Measurements from ENCODE around the gene NOC3L. TPM values are rescaled to one million over a fixed set of nuclear protein-coding genes. Genes with fewer than 3 reads are reported as not detected.

NOC3L gene
- total and polyA plus RNA-seq, 4 donors: 3.6 to 14.7 (median 7.2) TPM

DNA sequence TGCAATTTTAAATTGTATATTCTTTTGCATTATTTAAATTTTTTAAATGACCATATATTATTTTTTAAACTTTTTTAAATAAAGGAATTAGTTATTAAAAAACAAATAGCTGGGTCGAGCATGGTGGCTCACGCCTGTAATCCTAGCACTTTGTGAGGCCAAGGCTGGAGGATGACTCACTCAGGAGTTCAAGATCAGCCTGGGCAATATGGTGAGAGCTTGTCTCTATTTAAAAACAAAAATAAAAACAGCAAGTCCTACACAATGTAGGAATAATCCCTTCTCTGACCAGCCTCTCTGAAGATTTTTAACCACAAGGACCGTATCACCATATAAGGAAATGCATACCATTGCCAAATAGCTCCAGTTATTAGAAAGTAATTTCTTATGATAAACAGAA lies 19.6 kb downstream of the NOC3L start:
- Histone ChIP-seq H3K27me3 (ENCODE audit: control insufficient read depth in 4 of 4, insufficient read depth in 4 of 4, low read length in 3 of 4) (no peaks in the 10 kb centered on the region), H3K9ac (ENCODE audit: low read depth in 1 of 2, low read length in 2 of 2) (no peak overlapping the region), H3K9me3 (ENCODE audit: control insufficient read depth in 4 of 4, low read length in 3 of 4) (no peaks in the 10 kb centered on the region), H3K36me3 (ENCODE audit: control insufficient read depth in 4 of 4, insufficient read depth in 3 of 4, low read depth in 1 of 4, low read length in 3 of 4) (peaks cover 5 to 52% (median 33%) of the 10 kb centered on the region in 4 donors), H3K27ac (ENCODE audit: low read depth in 1 of 2, low read length in 2 of 2) (no peak overlapping the region), H3K4me3 (ENCODE audit: low read depth in 1 of 3, low read length in 3 of 3) (no peak overlapping the region), H3K4me1 (ENCODE audit: control insufficient read depth in 4 of 4, insufficient read depth in 4 of 4, low read length in 3 of 4) (no peaks in the 10 kb centered on the region)
- WGBS: 91% methylated on average over 3 of the region's 3 CpGs
- TF ChIP-seq, protein P1, sequence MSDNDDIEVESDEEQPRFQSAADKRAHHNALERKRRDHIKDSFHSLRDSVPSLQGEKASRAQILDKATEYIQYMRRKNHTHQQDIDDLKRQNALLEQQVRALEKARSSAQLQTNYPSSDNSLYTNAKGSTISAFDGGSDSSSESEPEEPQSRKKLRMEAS (IDR thresholded peaks at IDR 0.05): no peak
- TF ChIP-seq RXRA (IDR thresholded peaks at IDR 0.05): no peak
- no peak for TF ChIP-seq HNF4A (conservative IDR thresholded peaks at IDR 0.05)
- no peak for TF ChIP-seq HNF4G (IDR thresholded peaks at IDR 0.05)
- no peak for TF ChIP-seq GABPA (IDR thresholded peaks at IDR 0.05 in 1 of 2, conservative IDR thresholded peaks at IDR 0.05 in 1 of 2)
- TF ChIP-seq, protein P2, sequence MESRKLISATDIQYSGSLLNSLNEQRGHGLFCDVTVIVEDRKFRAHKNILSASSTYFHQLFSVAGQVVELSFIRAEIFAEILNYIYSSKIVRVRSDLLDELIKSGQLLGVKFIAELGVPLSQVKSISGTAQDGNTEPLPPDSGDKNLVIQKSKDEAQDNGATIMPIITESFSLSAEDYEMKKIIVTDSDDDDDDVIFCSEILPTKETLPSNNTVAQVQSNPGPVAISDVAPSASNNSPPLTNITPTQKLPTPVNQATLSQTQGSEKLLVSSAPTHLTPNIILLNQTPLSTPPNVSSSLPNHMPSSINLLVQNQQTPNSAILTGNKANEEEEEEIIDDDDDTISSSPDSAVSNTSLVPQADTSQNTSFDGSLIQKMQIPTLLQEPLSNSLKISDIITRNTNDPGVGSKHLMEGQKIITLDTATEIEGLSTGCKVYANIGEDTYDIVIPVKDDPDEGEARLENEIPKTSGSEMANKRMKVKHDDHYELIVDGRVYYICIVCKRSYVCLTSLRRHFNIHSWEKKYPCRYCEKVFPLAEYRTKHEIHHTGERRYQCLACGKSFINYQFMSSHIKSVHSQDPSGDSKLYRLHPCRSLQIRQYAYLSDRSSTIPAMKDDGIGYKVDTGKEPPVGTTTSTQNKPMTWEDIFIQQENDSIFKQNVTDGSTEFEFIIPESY (IDR thresholded peaks at IDR 0.05): no peak
- TF ChIP-seq, protein P3, sequence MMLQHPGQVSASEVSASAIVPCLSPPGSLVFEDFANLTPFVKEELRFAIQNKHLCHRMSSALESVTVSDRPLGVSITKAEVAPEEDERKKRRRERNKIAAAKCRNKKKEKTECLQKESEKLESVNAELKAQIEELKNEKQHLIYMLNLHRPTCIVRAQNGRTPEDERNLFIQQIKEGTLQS (IDR thresholded peaks at IDR 0.05): no peak
- no peak for TF ChIP-seq FOXA2 (IDR thresholded peaks at IDR 0.05)
- TF ChIP-seq, protein P4, sequence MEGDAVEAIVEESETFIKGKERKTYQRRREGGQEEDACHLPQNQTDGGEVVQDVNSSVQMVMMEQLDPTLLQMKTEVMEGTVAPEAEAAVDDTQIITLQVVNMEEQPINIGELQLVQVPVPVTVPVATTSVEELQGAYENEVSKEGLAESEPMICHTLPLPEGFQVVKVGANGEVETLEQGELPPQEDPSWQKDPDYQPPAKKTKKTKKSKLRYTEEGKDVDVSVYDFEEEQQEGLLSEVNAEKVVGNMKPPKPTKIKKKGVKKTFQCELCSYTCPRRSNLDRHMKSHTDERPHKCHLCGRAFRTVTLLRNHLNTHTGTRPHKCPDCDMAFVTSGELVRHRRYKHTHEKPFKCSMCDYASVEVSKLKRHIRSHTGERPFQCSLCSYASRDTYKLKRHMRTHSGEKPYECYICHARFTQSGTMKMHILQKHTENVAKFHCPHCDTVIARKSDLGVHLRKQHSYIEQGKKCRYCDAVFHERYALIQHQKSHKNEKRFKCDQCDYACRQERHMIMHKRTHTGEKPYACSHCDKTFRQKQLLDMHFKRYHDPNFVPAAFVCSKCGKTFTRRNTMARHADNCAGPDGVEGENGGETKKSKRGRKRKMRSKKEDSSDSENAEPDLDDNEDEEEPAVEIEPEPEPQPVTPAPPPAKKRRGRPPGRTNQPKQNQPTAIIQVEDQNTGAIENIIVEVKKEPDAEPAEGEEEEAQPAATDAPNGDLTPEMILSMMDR (IDR thresholded peaks at IDR 0.05; ENCODE audit: low read depth, low read length, missing input control): no peak
- no peak for DNase-seq (ENCODE audit: low spot score)

DNA sequence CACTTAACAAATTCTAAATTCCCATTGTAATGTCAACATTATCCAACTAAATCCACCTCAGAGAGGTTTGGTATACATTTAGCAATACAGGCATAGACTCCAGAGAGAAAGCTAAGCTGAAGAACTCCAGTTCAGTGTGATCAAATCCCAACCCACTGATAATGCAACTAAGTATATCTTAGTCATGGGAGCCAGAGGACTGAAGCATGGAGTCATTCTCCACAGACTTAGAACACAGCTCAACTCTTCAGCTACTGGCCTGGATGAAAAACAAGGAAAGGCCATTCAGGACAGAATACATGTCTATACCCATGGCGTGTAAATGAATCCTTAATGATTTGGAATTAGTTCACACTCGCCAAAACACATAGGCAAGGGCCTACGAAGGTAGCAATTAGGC lies 27.9 kb downstream of the NOC3L start:
- H3K4me3 ChIP-seq (ENCODE audit: low read depth in 1 of 3, low read length in 3 of 3): no peak overlapping the region
- DNase-seq (ENCODE audit: low spot score): no peak
- H3K27me3 ChIP-seq (ENCODE audit: control insufficient read depth in 4 of 4, insufficient read depth in 4 of 4, low read length in 3 of 4): no peaks in the 10 kb centered on the region
- peaks cover 6 to 58% (median 34%) of the 10 kb centered on the region in 4 donors for H3K36me3 ChIP-seq (ENCODE audit: control insufficient read depth in 4 of 4, insufficient read depth in 3 of 4, low read depth in 1 of 4, low read length in 3 of 4)
- no peaks in the 10 kb centered on the region for H3K4me1 ChIP-seq (ENCODE audit: control insufficient read depth in 4 of 4, insufficient read depth in 4 of 4, low read length in 3 of 4)
- H3K9ac ChIP-seq (ENCODE audit: low read depth in 1 of 2, low read length in 2 of 2): no peak overlapping the region
- H3K27ac ChIP-seq (ENCODE audit: low read depth in 1 of 2, low read length in 2 of 2): no peak overlapping the region
- WGBS: 97% methylated on average over 3 of the region's 3 CpGs
- TF ChIP-seq JUND (IDR thresholded peaks at IDR 0.05): no peak
- no peak for TF ChIP-seq FOXA2 (IDR thresholded peaks at IDR 0.05)
- no peak for TF ChIP-seq RAD21 (IDR thresholded peaks at IDR 0.05)
- TF ChIP-seq TAF1 (conservative IDR thresholded peaks at IDR 0.05): no peak
- TF ChIP-seq YY1 (IDR thresholded peaks at IDR 0.05): no peak
- TF ChIP-seq, protein P2 (IDR thresholded peaks at IDR 0.05): no peak
- TF ChIP-seq, protein P5, sequence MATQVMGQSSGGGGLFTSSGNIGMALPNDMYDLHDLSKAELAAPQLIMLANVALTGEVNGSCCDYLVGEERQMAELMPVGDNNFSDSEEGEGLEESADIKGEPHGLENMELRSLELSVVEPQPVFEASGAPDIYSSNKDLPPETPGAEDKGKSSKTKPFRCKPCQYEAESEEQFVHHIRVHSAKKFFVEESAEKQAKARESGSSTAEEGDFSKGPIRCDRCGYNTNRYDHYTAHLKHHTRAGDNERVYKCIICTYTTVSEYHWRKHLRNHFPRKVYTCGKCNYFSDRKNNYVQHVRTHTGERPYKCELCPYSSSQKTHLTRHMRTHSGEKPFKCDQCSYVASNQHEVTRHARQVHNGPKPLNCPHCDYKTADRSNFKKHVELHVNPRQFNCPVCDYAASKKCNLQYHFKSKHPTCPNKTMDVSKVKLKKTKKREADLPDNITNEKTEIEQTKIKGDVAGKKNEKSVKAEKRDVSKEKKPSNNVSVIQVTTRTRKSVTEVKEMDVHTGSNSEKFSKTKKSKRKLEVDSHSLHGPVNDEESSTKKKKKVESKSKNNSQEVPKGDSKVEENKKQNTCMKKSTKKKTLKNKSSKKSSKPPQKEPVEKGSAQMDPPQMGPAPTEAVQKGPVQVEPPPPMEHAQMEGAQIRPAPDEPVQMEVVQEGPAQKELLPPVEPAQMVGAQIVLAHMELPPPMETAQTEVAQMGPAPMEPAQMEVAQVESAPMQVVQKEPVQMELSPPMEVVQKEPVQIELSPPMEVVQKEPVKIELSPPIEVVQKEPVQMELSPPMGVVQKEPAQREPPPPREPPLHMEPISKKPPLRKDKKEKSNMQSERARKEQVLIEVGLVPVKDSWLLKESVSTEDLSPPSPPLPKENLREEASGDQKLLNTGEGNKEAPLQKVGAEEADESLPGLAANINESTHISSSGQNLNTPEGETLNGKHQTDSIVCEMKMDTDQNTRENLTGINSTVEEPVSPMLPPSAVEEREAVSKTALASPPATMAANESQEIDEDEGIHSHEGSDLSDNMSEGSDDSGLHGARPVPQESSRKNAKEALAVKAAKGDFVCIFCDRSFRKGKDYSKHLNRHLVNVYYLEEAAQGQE (IDR thresholded peaks at IDR 0.05): no peak
- no peak for TF ChIP-seq EGR1 (IDR thresholded peaks at IDR 0.05; ENCODE audit: low read depth in 2 of 2)
- TF ChIP-seq FOXA1 (IDR thresholded peaks at IDR 0.05): no peak
- no peak for TF ChIP-seq RXRA (IDR thresholded peaks at IDR 0.05)
- no peak for TF ChIP-seq SP1 (IDR thresholded peaks at IDR 0.05)
- TF ChIP-seq, protein P3 (IDR thresholded peaks at IDR 0.05): no peak
- no peak for TF ChIP-seq NR2F2 (IDR thresholded peaks at IDR 0.05)
- TF ChIP-seq, protein P4 (IDR thresholded peaks at IDR 0.05; ENCODE audit: low read depth, low read length, missing input control): no peak
- TF ChIP-seq GABPA (IDR thresholded peaks at IDR 0.05 in 1 of 2, conservative IDR thresholded peaks at IDR 0.05 in 1 of 2): no peak
- TF ChIP-seq, protein P1 (IDR thresholded peaks at IDR 0.05): no peak
- H3K9me3 ChIP-seq (ENCODE audit: control insufficient read depth in 4 of 4, low read length in 3 of 4): no peaks in the 10 kb centered on the region

Data from liver (tissue), 9 donors.